ENCODE data around the gene SIDT2.

- TF ChIP-seq, protein P1, sequence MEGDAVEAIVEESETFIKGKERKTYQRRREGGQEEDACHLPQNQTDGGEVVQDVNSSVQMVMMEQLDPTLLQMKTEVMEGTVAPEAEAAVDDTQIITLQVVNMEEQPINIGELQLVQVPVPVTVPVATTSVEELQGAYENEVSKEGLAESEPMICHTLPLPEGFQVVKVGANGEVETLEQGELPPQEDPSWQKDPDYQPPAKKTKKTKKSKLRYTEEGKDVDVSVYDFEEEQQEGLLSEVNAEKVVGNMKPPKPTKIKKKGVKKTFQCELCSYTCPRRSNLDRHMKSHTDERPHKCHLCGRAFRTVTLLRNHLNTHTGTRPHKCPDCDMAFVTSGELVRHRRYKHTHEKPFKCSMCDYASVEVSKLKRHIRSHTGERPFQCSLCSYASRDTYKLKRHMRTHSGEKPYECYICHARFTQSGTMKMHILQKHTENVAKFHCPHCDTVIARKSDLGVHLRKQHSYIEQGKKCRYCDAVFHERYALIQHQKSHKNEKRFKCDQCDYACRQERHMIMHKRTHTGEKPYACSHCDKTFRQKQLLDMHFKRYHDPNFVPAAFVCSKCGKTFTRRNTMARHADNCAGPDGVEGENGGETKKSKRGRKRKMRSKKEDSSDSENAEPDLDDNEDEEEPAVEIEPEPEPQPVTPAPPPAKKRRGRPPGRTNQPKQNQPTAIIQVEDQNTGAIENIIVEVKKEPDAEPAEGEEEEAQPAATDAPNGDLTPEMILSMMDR (IDR thresholded peaks at IDR 0.05; ENCODE audit: low read length): no peak
- no peak for TF ChIP-seq EZH2 (IDR thresholded peaks at IDR 0.05; ENCODE audit: borderline replicate concordance, low read length)
Observed at GRCh38 chr11:117181586-117182550, 3.3 kb downstream of the SIDT2 start.

Measured in OCI-LY1 (cell line).